SK-N-SH treated with all-trans-retinoic acid at 6 μM for 48 hours (cell line): ENCODE data around the gene GPSM1.

ENCODE experiments used
- ARNTL ChIP-seq: fragments of 450-650 bp; formaldehyde crosslinking; IDR thresholded peaks from 2 replicates; pipeline ENCODE4 v1.5.0; 2020; ENCODE audit warnings: low read depth, mild to moderate bottlenecking, moderate library complexity, borderline replicate concordance
- OSR1 ChIP-seq: fragments of 250-450 bp; sonication (Bioruptor Pico); IDR thresholded peaks from 2 replicates; pipeline ENCODE4 v1.8.0; 2022; ENCODE audit warnings: moderate library complexity, mild to moderate bottlenecking, inconsistent platforms
- PATZ1 ChIP-seq: fragments of 250-450 bp; sonication (Bioruptor Pico); IDR thresholded peaks from 2 replicates; pipeline ENCODE4 v1.8.0; 2020; ENCODE audit warnings: mild to moderate bottlenecking, moderate library complexity, borderline replicate concordance
- TCF4 ChIP-seq: fragments of 250-450 bp; sonication (Bioruptor Pico); IDR thresholded peaks from 2 replicates; pipeline ENCODE4 v1.8.0; 2021; ENCODE audit warnings: mild to moderate bottlenecking, moderate library complexity, borderline replicate concordance

GRCh38 chr9:136278221-136278620, 49.1 kb upstream of the GPSM1 start:
- TF ChIP-seq OSR1 (CRISPR knock-in tag) (no peak), PATZ1 (no peak), ARNTL (CRISPR knock-in tag) (no peak), TCF4 (no peak)
